HG02798 (cell line): ENCODE measurements around the gene RNF19B.

Experiments used
- ATAC-seq: cut with Tn5 transposase; IDR thresholded peaks from one replicate; pipeline ENCODE4 v1.9.1; 2021; ENCODE audit warnings: mild to moderate bottlenecking; ENCODE audit not compliant: unreplicated experiment, poor library complexity

RNF19B gene

DNA sequence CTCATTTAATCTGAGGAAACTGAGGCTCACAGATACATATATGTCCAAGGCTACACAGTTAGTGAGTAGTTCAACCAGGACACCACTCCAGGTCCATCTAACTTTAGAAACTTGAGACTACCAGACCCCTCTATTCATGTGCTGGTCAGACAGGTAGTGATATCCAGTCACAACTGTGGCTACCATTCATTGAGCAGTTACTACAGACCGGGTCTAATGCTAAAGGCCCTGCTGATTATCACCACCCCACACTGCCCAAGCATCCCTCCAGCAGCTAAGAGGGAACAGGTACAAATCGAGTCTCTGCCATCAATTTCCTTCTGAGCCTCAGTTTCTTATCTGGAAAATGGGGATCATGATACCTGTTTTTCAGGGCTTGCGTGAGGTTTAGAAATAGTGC is 73.0 kb downstream of the RNF19B start:
- no peak for ATAC-seq

DNA sequence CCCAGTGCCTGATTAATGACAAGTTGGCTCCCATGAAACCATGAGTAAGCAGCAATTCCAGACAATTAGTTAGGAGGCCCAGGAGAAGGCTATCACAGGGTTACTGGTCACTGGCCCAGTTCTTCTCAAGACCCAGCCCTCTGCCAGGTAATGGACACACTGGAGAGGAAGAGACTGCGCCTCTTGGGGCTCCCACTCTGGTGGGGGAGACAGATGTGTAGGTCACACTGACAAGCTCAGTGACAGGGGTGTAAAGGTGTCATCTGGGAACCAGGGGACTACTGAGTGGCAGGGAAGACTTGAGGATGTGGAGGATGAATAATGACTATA is 73.4 kb downstream of the RNF19B start:
- ATAC-seq: no peak

DNA sequence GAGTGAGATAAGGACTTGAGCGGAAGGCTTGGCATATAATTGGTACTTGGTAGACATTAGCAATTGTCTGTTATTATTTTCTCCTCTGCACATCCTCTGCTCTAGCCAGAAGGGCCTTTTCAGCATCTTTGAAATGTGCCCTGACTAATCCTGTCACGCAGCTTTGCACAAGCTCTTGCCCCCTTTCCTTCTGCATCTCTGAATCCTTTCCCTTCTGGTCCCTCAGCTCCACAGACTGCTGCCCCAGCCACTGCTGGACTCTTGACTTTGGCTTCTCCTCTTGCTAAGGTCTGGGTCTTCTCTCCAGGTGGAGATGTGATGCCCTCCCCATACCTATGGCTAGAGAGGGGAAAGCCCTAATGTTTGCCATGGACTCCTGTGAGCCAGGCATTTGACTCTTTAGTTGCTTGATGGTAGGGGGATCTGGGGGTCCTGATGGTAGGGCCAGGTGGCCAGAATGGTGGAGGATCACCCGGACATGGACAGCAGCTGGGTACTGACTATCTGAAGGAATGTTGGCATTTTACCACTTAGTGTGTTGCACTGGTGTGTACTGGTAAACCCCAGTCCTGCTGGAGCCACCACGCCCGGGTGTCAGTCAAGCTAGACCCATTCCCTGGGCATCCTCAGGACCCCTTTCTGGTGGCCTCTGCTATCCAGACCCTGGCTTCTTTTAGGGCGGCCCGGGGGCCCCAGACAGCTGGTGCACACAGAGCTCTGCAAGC is 73.9 kb downstream of the RNF19B start:
- ATAC-seq: no peak

DNA sequence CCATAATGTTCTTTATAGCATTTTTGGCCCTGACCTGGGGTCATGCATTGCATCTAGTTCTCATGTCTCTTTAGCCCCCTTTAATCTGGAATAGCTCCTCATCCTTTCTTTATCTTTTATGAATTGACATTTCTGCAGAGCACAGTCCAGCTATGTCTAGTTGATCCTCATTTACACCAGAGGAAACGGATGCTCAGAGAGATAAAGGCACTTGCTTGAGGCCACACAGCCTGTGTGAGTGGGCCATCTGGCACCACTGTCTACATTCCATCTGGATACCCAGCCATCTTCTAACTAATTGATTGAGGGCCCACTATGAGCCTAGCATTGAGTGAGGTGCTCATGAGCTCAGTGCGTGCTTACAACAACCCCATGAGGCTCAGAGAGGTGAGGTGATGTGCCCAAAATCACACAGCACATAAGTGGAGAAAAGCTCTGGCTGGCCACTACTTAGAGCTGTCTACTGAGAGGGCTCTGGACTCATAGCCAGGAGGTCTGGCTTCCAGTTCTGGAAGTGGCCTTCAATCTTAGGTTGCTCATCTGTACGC is 74.8 kb downstream of the RNF19B start:
- no peak for ATAC-seq

DNA sequence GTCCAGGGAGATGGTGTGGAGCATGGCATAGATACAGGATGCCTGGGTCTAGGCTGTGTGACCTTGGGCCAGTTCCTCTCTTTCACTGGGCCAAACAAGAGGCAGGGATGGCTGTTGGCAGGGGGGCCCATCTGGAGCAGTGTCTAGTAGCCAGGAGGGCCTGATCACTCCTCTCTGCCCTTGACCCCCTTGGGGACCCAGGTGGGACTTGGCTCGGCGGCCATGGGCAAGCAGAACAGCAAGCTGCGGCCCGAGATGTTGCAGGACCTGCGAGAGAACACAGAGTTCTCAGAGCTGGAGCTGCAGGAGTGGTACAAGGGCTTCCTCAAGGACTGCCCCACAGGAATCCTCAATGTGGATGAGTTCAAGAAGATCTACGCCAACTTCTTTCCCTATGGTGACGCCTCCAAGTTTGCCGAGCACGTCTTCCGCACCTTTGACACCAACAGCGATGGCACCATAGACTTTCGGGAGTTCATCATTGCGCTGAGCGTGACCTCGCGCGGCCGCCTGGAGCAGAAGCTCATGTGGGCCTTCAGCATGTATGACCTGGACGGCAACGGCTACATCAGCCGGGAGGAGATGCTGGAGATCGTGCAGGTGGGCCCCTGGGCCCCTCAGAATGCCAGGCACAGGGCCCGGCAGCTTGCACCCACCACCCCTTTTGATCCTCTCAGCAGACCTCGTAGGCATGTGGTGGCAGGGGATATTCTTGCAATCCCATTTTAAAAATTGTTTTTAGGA is 75.8 kb downstream of the RNF19B start:
- ATAC-seq: no peak

DNA sequence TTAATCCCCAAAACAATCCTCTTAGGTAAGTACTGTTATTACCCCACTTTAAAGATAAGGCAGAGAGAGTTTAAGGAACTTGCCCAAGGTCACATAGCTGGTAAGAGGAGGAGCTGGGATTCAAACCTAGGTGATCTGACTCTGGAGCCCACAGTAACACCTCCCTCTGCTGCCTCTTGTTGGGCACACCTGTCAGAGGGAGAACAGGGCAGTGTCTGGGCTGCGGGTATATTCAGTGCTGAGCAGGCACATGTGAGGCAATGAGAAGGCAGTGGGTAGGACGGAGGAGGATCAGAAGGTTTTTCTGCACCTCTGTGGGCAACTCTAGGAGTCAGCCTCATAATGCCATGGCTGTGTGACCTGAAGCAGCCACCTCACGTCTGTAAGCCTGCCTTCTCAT is 76.5 kb downstream of the RNF19B start:
- no peak for ATAC-seq

DNA sequence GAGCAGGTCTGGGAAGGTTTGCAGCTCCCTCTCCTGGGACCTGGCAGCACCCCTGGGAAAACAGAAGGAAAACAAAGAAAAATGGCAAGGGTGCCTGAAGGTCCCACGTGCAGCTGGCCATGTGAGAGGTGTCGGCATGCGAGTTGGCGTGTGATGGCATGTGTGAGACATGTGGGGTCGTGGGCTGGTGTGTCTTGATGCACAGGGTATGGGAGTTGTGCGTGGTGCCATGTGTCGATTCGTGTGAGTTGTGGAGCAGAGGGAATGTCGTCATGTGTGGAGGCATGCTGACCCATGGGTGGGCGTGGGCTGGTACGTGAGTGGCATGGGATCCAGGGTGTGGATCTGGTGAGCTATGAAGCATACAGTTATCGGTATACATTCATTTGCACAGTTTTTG is 77.0 kb downstream of the RNF19B start:
- ATAC-seq: no peak

DNA sequence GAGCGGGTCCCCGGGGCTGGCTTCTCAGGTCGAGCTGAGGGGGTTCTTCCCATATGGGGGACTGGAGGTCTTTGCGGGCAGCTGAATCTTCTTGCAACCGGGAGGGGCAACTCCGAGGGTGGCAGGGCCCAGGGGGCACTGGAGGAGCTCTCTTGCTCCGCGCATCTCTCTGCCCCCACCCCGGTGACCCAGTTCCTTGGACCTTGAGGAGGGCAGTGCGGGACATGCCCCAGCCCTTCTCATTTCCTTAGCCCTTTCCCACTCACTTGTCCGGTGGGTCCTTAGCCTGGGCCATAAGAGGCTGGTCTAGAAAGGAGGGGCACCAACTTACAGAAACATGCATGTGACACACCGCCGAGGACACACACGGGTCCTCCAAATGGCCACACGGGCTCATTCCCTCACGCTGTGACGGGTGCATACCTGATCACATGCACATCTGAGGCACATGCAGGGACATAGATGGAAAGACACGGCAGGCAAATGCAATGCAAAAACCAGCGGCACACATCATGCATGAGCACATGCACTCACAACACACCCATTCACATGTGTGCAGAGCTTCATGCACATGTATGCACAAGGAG is 77.7 kb downstream of the RNF19B start:
- no peak for ATAC-seq
